Measurements from ENCODE around the gene SH3RF3. TPM values are rescaled to one million over a fixed set of nuclear protein-coding genes. Genes with fewer than 3 reads are reported as not detected.

The SH3RF3 gene
- polyA plus RNA-seq, 1 of the 3 experiments (the other 2 are of a cell fraction) = 1.9 TPM

DNA sequence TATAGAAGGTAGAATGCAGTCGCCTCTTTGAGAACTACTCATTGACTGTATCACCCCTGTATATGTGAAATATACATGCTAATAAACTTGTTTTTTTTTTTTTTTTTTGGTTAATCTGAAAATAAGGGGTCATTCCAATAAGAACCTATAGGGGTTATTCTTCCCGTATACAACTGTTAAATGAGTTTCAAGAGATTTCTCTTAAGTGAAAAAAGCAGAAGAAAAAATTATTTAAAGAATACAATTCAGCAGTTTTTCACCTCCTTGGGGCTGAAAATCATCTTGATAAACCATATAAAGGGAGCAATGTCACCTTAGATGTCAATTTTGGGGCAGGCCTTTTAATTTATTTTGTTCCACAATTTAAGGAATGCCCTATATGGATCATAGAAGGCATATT lies 418.3 kb downstream of the SH3RF3 start:
- H2AFZ ChIP-seq (ENCODE audit: low read depth) = no peak overlapping the region
- H3K27me3 ChIP-seq (ENCODE audit: insufficient read depth) = no peaks in the 10 kb centered on the region
- WGBS (ENCODE audit: low lambda C conversion rate) = 96% methylated on average over 2 of the region's 2 CpGs
- H3K9ac ChIP-seq = no peak overlapping the region; the same call in 1 of the 2 replicates
- no peak overlapping the region for H3K4me3 ChIP-seq (ENCODE audit: low read depth in 2 of 2, low read length in 1 of 2)
- H3K27ac ChIP-seq (ENCODE audit: low read depth in 2 of 2, low read length in 1 of 2) = no peak overlapping the region
- peaks cover 0 to 4% of the 10 kb centered on the region in 2 experiments; a peak in 3 of 4 replicates for H3K4me1 ChIP-seq (ENCODE audit: control insufficient read depth in 1 of 2, insufficient read depth in 2 of 2, low read depth in 1 of 2, low read length in 1 of 2)
- no peak for DNase-seq
- TF ChIP-seq RXRA (IDR thresholded peaks at IDR 0.05; ENCODE audit: borderline replicate concordance, low read depth) = no peak
- TF ChIP-seq, protein P1, sequence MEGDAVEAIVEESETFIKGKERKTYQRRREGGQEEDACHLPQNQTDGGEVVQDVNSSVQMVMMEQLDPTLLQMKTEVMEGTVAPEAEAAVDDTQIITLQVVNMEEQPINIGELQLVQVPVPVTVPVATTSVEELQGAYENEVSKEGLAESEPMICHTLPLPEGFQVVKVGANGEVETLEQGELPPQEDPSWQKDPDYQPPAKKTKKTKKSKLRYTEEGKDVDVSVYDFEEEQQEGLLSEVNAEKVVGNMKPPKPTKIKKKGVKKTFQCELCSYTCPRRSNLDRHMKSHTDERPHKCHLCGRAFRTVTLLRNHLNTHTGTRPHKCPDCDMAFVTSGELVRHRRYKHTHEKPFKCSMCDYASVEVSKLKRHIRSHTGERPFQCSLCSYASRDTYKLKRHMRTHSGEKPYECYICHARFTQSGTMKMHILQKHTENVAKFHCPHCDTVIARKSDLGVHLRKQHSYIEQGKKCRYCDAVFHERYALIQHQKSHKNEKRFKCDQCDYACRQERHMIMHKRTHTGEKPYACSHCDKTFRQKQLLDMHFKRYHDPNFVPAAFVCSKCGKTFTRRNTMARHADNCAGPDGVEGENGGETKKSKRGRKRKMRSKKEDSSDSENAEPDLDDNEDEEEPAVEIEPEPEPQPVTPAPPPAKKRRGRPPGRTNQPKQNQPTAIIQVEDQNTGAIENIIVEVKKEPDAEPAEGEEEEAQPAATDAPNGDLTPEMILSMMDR (IDR thresholded peaks at IDR 0.05) = peak; percentile 20; the same call in 1 of the 2 replicates
- peaks cover 11% of the 10 kb centered on the region for H3F3A ChIP-seq (replicated peaks; ENCODE audit: insufficient read depth)
- ChIA-PET POLR2A (no interaction called here), CTCF (interaction anchor here (0.7 to 6.6 kb wide), 30 partner anchors 9 to 421 kb away, joined by 3 to 93 read pairs (median 6); partner anchors contain the start of genes SEPTIN10, SH3RF3 and SOWAHC)
- no peaks in the 10 kb centered on the region for H3K9me2 ChIP-seq
- H3K79me2 ChIP-seq (ENCODE audit: insufficient read depth) = no peaks in the 10 kb centered on the region
- no peaks in the 10 kb centered on the region for H3K9me3 ChIP-seq
- H3K36me3 ChIP-seq (replicated peaks in 1 of 2; ENCODE audit: control insufficient read depth in 1 of 2, insufficient read depth in 2 of 2, low read length in 1 of 2) = peaks cover 32 to 44% of the 10 kb centered on the region in 2 experiments
- H3K4me2 ChIP-seq = no peak overlapping the region
- H4K20me1 ChIP-seq (ENCODE audit: insufficient read depth) = 0 out of 2 replicates have a peak, but pooled peaks cover 4% of the 10 kb centered on the region

DNA sequence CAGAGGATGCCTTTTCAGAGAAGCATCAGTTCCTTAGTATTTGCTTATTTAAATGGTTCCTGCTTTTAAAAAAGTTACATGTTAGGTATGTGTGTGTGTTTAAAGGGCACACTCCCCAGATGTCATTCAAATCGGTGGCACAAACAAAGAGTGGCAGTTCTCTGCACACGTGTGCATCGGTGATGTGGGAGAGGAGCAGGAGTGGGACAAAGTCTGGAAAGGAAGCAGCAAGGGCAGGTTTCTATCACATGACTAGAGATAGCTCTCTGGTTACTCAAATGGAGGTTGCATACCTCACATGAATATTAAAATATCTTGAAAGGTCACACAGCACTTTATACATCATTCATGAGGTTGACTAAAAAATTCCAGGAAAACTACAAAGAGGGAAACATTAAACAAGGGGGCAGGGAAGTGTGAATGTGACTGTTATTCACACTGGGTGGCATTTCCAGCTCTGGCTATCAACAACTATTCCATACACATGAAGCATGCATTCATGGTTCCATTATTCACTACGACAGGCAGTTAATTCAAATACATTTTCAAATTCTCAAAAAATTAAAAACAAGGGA lies 420.1 kb downstream of the SH3RF3 start:
- no peak overlapping the region for H3K4me3 ChIP-seq (ENCODE audit: low read depth in 2 of 2, low read length in 1 of 2)
- H3K36me3 ChIP-seq (replicated peaks in 1 of 2; ENCODE audit: control insufficient read depth in 1 of 2, insufficient read depth in 2 of 2, low read length in 1 of 2) = peaks cover 34 to 36% of the 10 kb centered on the region in 2 experiments
- no peak overlapping the region for H3K27ac ChIP-seq (ENCODE audit: low read depth in 2 of 2, low read length in 1 of 2)
- no peak overlapping the region for H3K9ac ChIP-seq
- no peak for DNase-seq
- no peaks in the 10 kb centered on the region for H3K9me2 ChIP-seq
- 88% methylated on average over 4 of the region's 4 CpGs for WGBS (ENCODE audit: low lambda C conversion rate)
- no peak for TF ChIP-seq NRF1 (IDR thresholded peaks at IDR 0.05; ENCODE audit: low read depth, low read length)
- TF ChIP-seq, protein P2, sequence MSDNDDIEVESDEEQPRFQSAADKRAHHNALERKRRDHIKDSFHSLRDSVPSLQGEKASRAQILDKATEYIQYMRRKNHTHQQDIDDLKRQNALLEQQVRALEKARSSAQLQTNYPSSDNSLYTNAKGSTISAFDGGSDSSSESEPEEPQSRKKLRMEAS (IDR thresholded peaks at IDR 0.05; ENCODE audit: low read depth) = no peak
- TF ChIP-seq, protein P3, sequence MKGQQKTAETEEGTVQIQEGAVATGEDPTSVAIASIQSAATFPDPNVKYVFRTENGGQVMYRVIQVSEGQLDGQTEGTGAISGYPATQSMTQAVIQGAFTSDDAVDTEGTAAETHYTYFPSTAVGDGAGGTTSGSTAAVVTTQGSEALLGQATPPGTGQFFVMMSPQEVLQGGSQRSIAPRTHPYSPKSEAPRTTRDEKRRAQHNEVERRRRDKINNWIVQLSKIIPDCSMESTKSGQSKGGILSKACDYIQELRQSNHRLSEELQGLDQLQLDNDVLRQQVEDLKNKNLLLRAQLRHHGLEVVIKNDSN (IDR thresholded peaks at IDR 0.05; ENCODE audit: borderline replicate concordance, low read depth) = no peak
- TF ChIP-seq, protein P4, sequence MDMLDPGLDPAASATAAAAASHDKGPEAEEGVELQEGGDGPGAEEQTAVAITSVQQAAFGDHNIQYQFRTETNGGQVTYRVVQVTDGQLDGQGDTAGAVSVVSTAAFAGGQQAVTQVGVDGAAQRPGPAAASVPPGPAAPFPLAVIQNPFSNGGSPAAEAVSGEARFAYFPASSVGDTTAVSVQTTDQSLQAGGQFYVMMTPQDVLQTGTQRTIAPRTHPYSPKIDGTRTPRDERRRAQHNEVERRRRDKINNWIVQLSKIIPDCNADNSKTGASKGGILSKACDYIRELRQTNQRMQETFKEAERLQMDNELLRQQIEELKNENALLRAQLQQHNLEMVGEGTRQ (IDR thresholded peaks at IDR 0.05; ENCODE audit: borderline replicate concordance, low read depth, low read length) = no peak
- TF ChIP-seq SIN3A (IDR thresholded peaks at IDR 0.05; ENCODE audit: borderline replicate concordance, low read depth, low read length) = no peak
- TF ChIP-seq FOXM1 (IDR thresholded peaks at IDR 0.05; ENCODE audit: low read depth) = no peak
- no peak for TF ChIP-seq CHD2 (IDR thresholded peaks at IDR 0.05; ENCODE audit: low read length, partially characterized antibody)
- TF ChIP-seq, protein P5, sequence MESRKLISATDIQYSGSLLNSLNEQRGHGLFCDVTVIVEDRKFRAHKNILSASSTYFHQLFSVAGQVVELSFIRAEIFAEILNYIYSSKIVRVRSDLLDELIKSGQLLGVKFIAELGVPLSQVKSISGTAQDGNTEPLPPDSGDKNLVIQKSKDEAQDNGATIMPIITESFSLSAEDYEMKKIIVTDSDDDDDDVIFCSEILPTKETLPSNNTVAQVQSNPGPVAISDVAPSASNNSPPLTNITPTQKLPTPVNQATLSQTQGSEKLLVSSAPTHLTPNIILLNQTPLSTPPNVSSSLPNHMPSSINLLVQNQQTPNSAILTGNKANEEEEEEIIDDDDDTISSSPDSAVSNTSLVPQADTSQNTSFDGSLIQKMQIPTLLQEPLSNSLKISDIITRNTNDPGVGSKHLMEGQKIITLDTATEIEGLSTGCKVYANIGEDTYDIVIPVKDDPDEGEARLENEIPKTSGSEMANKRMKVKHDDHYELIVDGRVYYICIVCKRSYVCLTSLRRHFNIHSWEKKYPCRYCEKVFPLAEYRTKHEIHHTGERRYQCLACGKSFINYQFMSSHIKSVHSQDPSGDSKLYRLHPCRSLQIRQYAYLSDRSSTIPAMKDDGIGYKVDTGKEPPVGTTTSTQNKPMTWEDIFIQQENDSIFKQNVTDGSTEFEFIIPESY (IDR thresholded peaks at IDR 0.05; ENCODE audit: borderline replicate concordance, low read depth) = no peak
- TF ChIP-seq EP300 (IDR thresholded peaks at IDR 0.05; ENCODE audit: borderline replicate concordance in 1 of 2, low read depth in 1 of 2, low read length in 1 of 2) = no peak
- peaks cover 0 to 4% of the 10 kb centered on the region in 2 experiments; a peak in 3 of 4 replicates for H3K4me1 ChIP-seq (ENCODE audit: control insufficient read depth in 1 of 2, insufficient read depth in 2 of 2, low read depth in 1 of 2, low read length in 1 of 2)
- POLR2A ChIA-PET = no interaction called here
- peaks cover 11% of the 10 kb centered on the region for H3F3A ChIP-seq (replicated peaks; ENCODE audit: insufficient read depth)
- H3K79me2 ChIP-seq (ENCODE audit: insufficient read depth) = no peaks in the 10 kb centered on the region
- no peak overlapping the region for H2AFZ ChIP-seq (ENCODE audit: low read depth)
- CTCF ChIA-PET = interaction anchor here (0.7 to 6.6 kb wide), 3 partner anchors 114 to 187 kb away, joined by 3 to 93 read pairs (median 5); no protein-coding TSS in a partner anchor
- H3K4me2 ChIP-seq = no peak overlapping the region
- no peaks in the 10 kb centered on the region for H3K9me3 ChIP-seq
- no peaks in the 10 kb centered on the region for H3K27me3 ChIP-seq (ENCODE audit: insufficient read depth)
- H4K20me1 ChIP-seq (ENCODE audit: insufficient read depth) = 0 out of 2 replicates have a peak, but pooled peaks cover 4% of the 10 kb centered on the region

All from SK-N-SH (cell line).